ENCODE measurements around the gene SLF1.

DNA sequence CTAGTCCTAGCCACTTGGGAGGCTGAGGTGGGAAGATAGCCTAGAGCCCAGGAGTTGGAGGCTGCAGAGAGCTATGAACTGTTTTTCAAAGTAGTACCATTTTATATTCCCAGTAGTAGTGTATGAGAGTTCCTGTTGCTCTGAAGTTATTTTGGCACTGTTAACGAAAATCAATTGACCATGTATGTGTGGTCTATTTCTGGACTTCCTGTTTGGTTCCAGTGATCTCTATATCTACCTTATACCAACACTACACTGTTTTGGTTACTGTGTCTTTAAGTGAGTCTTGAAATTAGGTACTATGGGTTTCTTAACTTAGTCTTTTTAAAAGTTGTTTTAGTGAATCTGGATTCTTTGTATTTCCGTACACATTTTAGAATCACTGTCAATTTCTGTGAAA lies 13.6 kb downstream of the SLF1 start:
- TF ChIP-seq TAF1 (IDR thresholded peaks at IDR 0.05; ENCODE audit: borderline replicate concordance, low read depth, low read length) (no peak), POLR2A (IDR thresholded peaks at IDR 0.05; ENCODE audit: low read depth, low read length) (no peak), POLR2AphosphoS5 (IDR thresholded peaks at IDR 0.05; ENCODE audit: low read depth, low read length) (no peak)

Measured in GM12892 (cell line).